Peyer's patch (tissue), 4 donors: ENCODE results near the gene AGAP2.

Experiments
- POLR2A ChIP-seq, 2 donors: fragments of 450-650 bp; IDR thresholded peaks; one replicate each; pipeline ENCODE4 v1.5.1; 2017; ENCODE audit warnings: antibody characterized with exemption in 2 of 2, mild to moderate bottlenecking in 2 of 2, moderate library complexity in 2 of 2
- TF ChIP-seq, protein P1 (sequence below), 6 experiments: fragments of 450-650 bp in 4 of 6; fragments of 200-600 bp in 2 of 6; sonication (generic) in 1 of 6; IDR thresholded peaks; one replicate each; pipeline ENCODE4 v1.5.1; 2017 to 2019; ENCODE audit warnings: antibody characterized with exemption in 6 of 6, mild to moderate bottlenecking in 3 of 6, moderate library complexity in 1 of 6

DNA sequence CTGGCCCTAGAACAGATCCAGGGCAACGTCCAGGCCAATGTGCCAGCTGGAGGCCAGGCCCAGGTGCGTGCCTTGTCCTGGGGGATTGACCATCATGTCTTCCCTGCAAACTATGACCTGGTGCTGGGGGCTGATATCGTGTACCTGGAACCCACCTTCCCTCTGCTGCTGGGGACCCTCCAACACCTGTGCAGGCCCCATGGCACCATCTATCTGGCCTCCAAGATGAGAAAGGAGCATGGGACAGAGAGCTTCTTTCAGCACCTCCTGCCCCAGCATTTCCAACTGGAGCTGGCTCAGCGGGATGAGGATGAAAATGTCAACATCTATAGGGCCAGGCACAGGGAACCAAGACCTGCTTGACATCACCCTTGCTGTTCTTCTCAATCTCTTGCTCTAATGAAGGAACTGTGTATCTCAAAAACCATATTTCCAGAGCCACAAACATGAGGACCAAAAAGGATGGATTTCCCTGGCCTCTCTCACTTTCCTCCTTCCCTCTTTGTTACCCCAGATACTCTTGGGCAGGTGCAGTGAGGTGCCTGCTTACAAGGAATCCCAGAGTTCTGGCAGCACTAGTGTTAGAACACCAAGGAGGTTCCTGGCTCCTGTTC lies 41.8 kb upstream of the AGAP2 start:
- TF ChIP-seq, protein P1, sequence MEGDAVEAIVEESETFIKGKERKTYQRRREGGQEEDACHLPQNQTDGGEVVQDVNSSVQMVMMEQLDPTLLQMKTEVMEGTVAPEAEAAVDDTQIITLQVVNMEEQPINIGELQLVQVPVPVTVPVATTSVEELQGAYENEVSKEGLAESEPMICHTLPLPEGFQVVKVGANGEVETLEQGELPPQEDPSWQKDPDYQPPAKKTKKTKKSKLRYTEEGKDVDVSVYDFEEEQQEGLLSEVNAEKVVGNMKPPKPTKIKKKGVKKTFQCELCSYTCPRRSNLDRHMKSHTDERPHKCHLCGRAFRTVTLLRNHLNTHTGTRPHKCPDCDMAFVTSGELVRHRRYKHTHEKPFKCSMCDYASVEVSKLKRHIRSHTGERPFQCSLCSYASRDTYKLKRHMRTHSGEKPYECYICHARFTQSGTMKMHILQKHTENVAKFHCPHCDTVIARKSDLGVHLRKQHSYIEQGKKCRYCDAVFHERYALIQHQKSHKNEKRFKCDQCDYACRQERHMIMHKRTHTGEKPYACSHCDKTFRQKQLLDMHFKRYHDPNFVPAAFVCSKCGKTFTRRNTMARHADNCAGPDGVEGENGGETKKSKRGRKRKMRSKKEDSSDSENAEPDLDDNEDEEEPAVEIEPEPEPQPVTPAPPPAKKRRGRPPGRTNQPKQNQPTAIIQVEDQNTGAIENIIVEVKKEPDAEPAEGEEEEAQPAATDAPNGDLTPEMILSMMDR (IDR thresholded peaks at IDR 0.05) = no peak
- no peak for TF ChIP-seq POLR2A (IDR thresholded peaks at IDR 0.05)
